Measurements from ENCODE around the gene MRPS23. TPM values are rescaled to one million over a fixed set of nuclear protein-coding genes. Genes with fewer than 3 reads are reported as not detected.

Gene MRPS23
- total and polyA plus RNA-seq, 2 experiments from 2014 or later = 53.2 to 74.5 TPM

- DNase-seq (ENCODE audit: low spot score) (no peak), ATAC-seq (no peak)
- TF ChIP-seq EZH2phosphoT487 (IDR thresholded peaks at IDR 0.05; ENCODE audit: unreplicated experiment) = no peak
- TF ChIP-seq JUNB (IDR thresholded peaks at IDR 0.05; ENCODE audit: unreplicated experiment) = no peak
- no peak for TF ChIP-seq REST (IDR thresholded peaks at IDR 0.05; ENCODE audit: unreplicated experiment)
- no peak for TF ChIP-seq EZH2 (IDR thresholded peaks at IDR 0.05; ENCODE audit: low read depth, unreplicated experiment)
- TF ChIP-seq ZNF331 (CRISPR knock-in tag; IDR thresholded peaks at IDR 0.05; ENCODE audit: low read depth) = no peak
- TF ChIP-seq NANOG (IDR thresholded peaks at IDR 0.05; ENCODE audit: borderline replicate concordance) = no peak
- TF ChIP-seq POLR2AphosphoS5 (IDR thresholded peaks at IDR 0.05; ENCODE audit: low read depth) = no peak
- TF ChIP-seq ZNF462 (CRISPR knock-in tag; IDR thresholded peaks at IDR 0.05) = no peak
- no peak for TF ChIP-seq STAT1 (IDR thresholded peaks at IDR 0.05; ENCODE audit: unreplicated experiment)
- no peak for TF ChIP-seq CREB1 (CRISPR knock-in tag; IDR thresholded peaks at IDR 0.05; ENCODE audit: low read depth)
- TF ChIP-seq ZNF114 (CRISPR knock-in tag; IDR thresholded peaks at IDR 0.05) = no peak
- no peak for TF ChIP-seq CTCF (conservative IDR thresholded peaks at IDR 0.05; ENCODE audit: low read depth in 2 of 2)
- no peak for TF ChIP-seq ETS1 (IDR thresholded peaks at IDR 0.05)
Measured at GRCh38 chr17:57801044-57801711, 48.7 kb downstream of the MRPS23 start.

More at GRCh38 chr17:57801044-57801711, 48.7 kb downstream of the MRPS23 start:
- Histone ChIP-seq H3K27me3 (ENCODE audit: insufficient read depth) (no peaks in the 10 kb centered on the region), H3K9me2 (ENCODE audit: insufficient read depth) (no peaks in the 10 kb centered on the region), H3K79me2 (replicated peaks; ENCODE audit: insufficient read depth) (no peaks in the 10 kb centered on the region), H3K36me3 (ENCODE audit: insufficient read depth) (no peaks in the 10 kb centered on the region), H3K4me3 (no peak overlapping the region), H3K4me1 (ENCODE audit: insufficient read depth) (peaks cover 4% of the 10 kb centered on the region; the same call in 1 of the 2 replicates), H2AFZ (no peak overlapping the region), H3F3A (replicated peaks; ENCODE audit: low read depth) (no peaks in the 10 kb centered on the region), H3K27ac (ENCODE audit: low read depth) (no peak overlapping the region), H3K4me2 (no peak overlapping the region), H4K20me1 (replicated peaks; ENCODE audit: insufficient read depth) (no peaks in the 10 kb centered on the region)
- peaks cover 17% of the 10 kb centered on the region for H3K9me3 Mint-ChIP-seq
- H3K27ac Mint-ChIP-seq = no peak overlapping the region
- H3K36me3 Mint-ChIP-seq (ENCODE audit: low read depth) = peaks cover 4% of the 10 kb centered on the region; the same call in 1 of the 3 replicates
- peaks cover 5% of the 10 kb centered on the region; the same call in 2 of the 3 replicates for H3K4me1 Mint-ChIP-seq
- H3K4me3 Mint-ChIP-seq = no peak overlapping the region
- H3K27me3 Mint-ChIP-seq (ENCODE audit: insufficient read depth, low read depth, poor library complexity) = no peaks in the 10 kb centered on the region
